Activated B cell treated with CpG ODN at 0.5 μM for 24 hours (primary cell): Measurements from ENCODE around the gene NRXN3. TPM values are rescaled to one million over a fixed set of nuclear protein-coding genes. Genes with fewer than 3 reads are reported as not detected.

Experiments
- ATAC-seq: fragments of 200-7000 bp; cut with Tn5 transposase; one replicate; pipeline ENCODE4 v1.10.0; 2021; ENCODE audit warnings: low read depth, mild to moderate bottlenecking, moderate library complexity
- CTCF ChIA-PET: fragments of 350-600 bp; sonication (Branson Sonifier 250); formaldehyde crosslinking; loops from one replicate; lab custom pipeline; 2021; ENCODE audit warnings: antibody characterized with exemption; lab: Charles Lee
- POLR2A ChIA-PET: fragments of 350-600 bp; sonication (Branson Sonifier 250); formaldehyde crosslinking; loops from one replicate; lab custom pipeline; 2021; ENCODE audit warnings: antibody characterized with exemption; lab: Charles Lee
- DNase-seq: peaks from one replicate; pipeline ENCODE4 v3.0.0; 2022
- H3K27ac Mint-ChIP-seq: one replicate; pipeline ENCODE4 v1.8.0; 2020; ENCODE audit warnings: mixed read lengths
- H3K27me3 Mint-ChIP-seq: one replicate; pipeline ENCODE4 v1.8.0; 2021; ENCODE audit warnings: mixed read lengths
- H3K36me3 Mint-ChIP-seq: one replicate; pipeline ENCODE4 v1.8.0; 2021; ENCODE audit warnings: low read depth, mixed read lengths
- H3K4me1 Mint-ChIP-seq: one replicate; pipeline ENCODE4 v1.8.0; 2021; ENCODE audit warnings: mixed read lengths
- H3K4me3 Mint-ChIP-seq: one replicate; pipeline ENCODE4 v1.8.0; 2020; ENCODE audit warnings: mild to moderate bottlenecking, mixed read lengths
- H3K9me3 Mint-ChIP-seq: one replicate; pipeline ENCODE4 v1.8.0; 2020; ENCODE audit warnings: mixed read lengths
- intact Hi-C: fragments of 100-400 bp; cut with micrococcal nuclease; formaldehyde crosslinking; loops from one replicate; pipeline ENCODE4 v1.15.1; 2024
- total RNA-seq: library from RNA; stranded (reverse); gene quantifications from 2 replicates; pipeline ENCODE4 v1.2.3, GENCODE V29; 2022
- TF ChIP-seq, protein P1 (sequence below): fragments of 200-600 bp; IDR thresholded peaks from one replicate; pipeline ENCODE4 v1.8.0; 2022; ENCODE audit warnings: antibody characterized with exemption, mild to moderate bottlenecking

NRXN3 gene
- total RNA-seq, 1 donor from 2014 or later, result not detected

DNA sequence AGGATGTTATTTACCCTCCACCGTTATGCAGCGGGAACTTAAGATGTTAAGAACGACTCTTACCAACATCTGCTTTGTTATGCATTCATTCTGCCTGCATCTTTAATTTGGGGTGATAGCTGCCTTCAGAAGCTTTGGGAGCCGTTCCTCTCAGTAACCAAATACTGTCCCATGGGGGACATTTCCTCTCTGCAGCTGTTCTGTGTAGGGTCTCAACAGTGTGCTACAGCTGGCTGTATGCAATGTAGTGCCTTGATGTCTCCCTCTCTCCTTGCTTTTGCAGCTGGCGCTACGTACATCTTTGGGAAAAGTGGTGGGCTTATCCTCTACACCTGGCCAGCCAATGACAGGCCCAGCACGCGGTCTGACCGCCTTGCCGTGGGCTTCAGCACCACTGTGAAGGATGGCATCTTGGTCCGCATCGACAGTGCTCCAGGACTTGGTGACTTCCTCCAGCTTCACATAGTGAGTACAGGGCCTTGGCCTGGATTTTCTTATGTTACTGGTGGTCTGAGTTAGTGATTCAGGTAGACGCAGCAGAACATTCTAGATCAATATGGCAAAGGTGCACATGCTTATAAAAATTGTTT is 1296.9 kb downstream of the NRXN3 start:
- Mint-ChIP-seq H3K4me1 (no peaks in the 10 kb centered on the region), H3K36me3 (no peaks in the 10 kb centered on the region), H3K27me3 (no peaks in the 10 kb centered on the region), H3K4me3 (no peak overlapping the region), H3K9me3 (no peaks in the 10 kb centered on the region), H3K27ac (no peak overlapping the region)
- ChIA-PET CTCF (no interaction called here), POLR2A (no interaction called here)
- intact Hi-C loops, result no loop called here
- TF ChIP-seq, protein P1, sequence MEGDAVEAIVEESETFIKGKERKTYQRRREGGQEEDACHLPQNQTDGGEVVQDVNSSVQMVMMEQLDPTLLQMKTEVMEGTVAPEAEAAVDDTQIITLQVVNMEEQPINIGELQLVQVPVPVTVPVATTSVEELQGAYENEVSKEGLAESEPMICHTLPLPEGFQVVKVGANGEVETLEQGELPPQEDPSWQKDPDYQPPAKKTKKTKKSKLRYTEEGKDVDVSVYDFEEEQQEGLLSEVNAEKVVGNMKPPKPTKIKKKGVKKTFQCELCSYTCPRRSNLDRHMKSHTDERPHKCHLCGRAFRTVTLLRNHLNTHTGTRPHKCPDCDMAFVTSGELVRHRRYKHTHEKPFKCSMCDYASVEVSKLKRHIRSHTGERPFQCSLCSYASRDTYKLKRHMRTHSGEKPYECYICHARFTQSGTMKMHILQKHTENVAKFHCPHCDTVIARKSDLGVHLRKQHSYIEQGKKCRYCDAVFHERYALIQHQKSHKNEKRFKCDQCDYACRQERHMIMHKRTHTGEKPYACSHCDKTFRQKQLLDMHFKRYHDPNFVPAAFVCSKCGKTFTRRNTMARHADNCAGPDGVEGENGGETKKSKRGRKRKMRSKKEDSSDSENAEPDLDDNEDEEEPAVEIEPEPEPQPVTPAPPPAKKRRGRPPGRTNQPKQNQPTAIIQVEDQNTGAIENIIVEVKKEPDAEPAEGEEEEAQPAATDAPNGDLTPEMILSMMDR, result no peak
- no peak for DNase-seq
- ATAC-seq, result no peak

DNA sequence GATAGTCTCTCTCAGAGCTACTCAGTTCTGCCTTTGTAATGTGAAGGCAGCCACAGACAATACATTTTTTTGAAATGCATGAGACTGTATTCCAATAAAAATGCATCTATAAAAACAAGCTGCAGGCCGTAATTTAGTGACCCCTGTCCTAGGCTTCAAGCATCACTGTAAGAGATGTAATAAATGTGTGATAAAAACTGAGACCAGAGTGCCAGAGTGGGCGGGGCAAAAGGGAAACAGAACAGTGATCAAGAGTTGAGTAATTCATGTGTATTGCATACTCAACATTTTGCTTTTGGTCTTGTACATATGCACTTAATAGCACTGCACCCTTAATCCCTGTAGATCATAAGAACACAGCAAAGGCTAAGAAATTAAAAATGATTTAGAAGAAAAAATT is 1297.7 kb downstream of the NRXN3 start:
- no peaks in the 10 kb centered on the region for H3K27me3 Mint-ChIP-seq
- intact Hi-C loops, result no loop called here
- no peak for ATAC-seq
- no peak for DNase-seq
- H3K9me3 Mint-ChIP-seq, result no peaks in the 10 kb centered on the region
- H3K36me3 Mint-ChIP-seq, result no peaks in the 10 kb centered on the region
- TF ChIP-seq, protein P1, result no peak
- no peak overlapping the region for H3K4me3 Mint-ChIP-seq
- no peaks in the 10 kb centered on the region for H3K4me1 Mint-ChIP-seq
- CTCF ChIA-PET, result no interaction called here
- H3K27ac Mint-ChIP-seq, result no peak overlapping the region
- POLR2A ChIA-PET, result no interaction called here

DNA sequence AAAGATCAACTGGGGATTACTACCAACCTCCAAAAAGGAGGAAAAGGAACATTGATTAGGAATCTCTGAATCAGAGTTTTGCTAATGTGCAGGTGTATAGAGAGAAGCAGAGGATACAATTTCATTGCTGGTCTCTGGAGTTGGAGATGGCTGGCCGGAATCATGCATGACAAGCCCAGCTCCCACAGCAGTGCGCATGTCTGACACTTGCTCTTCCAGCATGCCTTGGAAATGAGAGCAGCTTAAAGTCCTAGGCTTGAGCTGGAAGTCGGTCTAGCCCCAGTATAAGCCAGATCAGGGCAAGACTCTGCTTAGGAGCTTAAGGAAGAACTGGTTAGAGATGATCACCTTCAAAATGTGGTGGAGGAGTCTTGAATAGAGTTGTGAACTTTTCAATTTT is 1298.3 kb downstream of the NRXN3 start:
- no peaks in the 10 kb centered on the region for H3K9me3 Mint-ChIP-seq
- no peak for DNase-seq
- H3K4me3 Mint-ChIP-seq, result no peak overlapping the region
- no peak overlapping the region for H3K27ac Mint-ChIP-seq
- ATAC-seq, result no peak
- H3K36me3 Mint-ChIP-seq, result no peaks in the 10 kb centered on the region
- H3K4me1 Mint-ChIP-seq, result no peaks in the 10 kb centered on the region
- CTCF ChIA-PET, result no interaction called here
- no peaks in the 10 kb centered on the region for H3K27me3 Mint-ChIP-seq
- POLR2A ChIA-PET, result no interaction called here
- TF ChIP-seq, protein P1, result no peak
- intact Hi-C loops, result no loop called here

- Mint-ChIP-seq H3K27ac (no peak overlapping the region), H3K4me1 (no peaks in the 10 kb centered on the region), H3K36me3 (no peaks in the 10 kb centered on the region), H3K4me3 (no peak overlapping the region), H3K27me3 (no peaks in the 10 kb centered on the region), H3K9me3 (peaks cover 2% of the 10 kb centered on the region)
- CTCF ChIA-PET, result no interaction called here
- ATAC-seq (no peak), DNase-seq (no peak)
- intact Hi-C loops, result no loop called here
- POLR2A ChIA-PET, result no interaction called here
- TF ChIP-seq, protein P1, result no peak
Measured at GRCh38 chr14:79473651-79474050, 1303.5 kb downstream of the NRXN3 start.

DNA sequence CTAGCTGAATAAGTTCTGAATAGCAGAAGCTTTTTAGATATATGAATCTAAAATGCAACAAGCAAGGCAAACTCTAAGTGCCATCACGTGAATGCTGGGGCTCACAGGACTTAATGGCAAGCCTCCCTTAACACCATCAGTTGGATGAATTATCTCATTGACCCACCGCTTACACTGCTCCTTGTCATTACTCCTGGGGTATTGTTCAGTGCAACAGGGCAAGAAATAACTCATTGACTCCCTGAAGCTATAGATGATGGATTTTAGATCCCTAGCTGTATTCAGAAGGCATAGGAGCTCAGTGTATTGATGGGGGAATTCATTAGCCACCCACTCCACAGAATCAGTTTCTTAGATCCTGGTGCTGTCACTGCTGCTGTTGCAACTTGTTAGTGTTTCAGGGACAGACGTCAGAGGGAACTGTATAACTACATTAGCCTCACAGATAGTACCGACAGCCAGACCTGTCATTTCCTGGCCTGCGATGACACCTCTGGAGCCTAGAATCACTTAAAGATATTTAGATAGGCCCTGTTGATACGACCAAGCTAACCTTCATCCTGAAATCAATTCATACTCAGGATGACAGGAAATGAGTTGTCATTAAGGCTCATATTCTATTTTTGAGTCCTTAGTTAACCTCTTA is 1305.8 kb downstream of the NRXN3 start:
- POLR2A ChIA-PET, result no interaction called here
- DNase-seq (no peak), ATAC-seq (no peak)
- peaks cover 5% of the 10 kb centered on the region for H3K9me3 Mint-ChIP-seq
- no peak overlapping the region for H3K4me3 Mint-ChIP-seq
- TF ChIP-seq, protein P1, result no peak
- no peaks in the 10 kb centered on the region for H3K4me1 Mint-ChIP-seq
- no peaks in the 10 kb centered on the region for H3K27me3 Mint-ChIP-seq
- CTCF ChIA-PET, result no interaction called here
- intact Hi-C loops, result no loop called here
- H3K36me3 Mint-ChIP-seq, result no peaks in the 10 kb centered on the region
- H3K27ac Mint-ChIP-seq, result no peak overlapping the region
